Muscle of leg (tissue), 11 donors: ENCODE results near the gene SYT15B. TPM values are rescaled to one million over a fixed set of nuclear protein-coding genes. Genes with fewer than 3 reads are reported as not detected.
"Not testable (repeated sequence)": the region's sequence is repeated elsewhere in the genome, so short reads cannot be mapped to it uniquely, and the experiment has no call there.

Experiments used
- DNase-seq: peaks from one replicate; pipeline ENCODE4 v3.0.0; 2013
- H3K27ac ChIP-seq: one replicate; pipeline ENCODE4 v1.5.1; 2013; ENCODE audit warnings: mild to moderate bottlenecking, low read length, control low read depth
- H3K27me3 ChIP-seq: one replicate; pipeline ENCODE4 v1.6.1; 2013; ENCODE audit warnings: low read length; ENCODE audit not compliant: control insufficient read depth, insufficient read depth
- H3K36me3 ChIP-seq: one replicate; pipeline ENCODE4 v1.6.1; 2013; ENCODE audit warnings: low read length; ENCODE audit not compliant: control insufficient read depth, insufficient read depth
- H3K4me1 ChIP-seq: one replicate; pipeline ENCODE4 v1.6.1; 2013; ENCODE audit warnings: low read length; ENCODE audit not compliant: control insufficient read depth, insufficient read depth
- H3K4me3 ChIP-seq: one replicate; pipeline ENCODE4 v1.5.1; 2013; ENCODE audit warnings: low read length, control low read depth
- H3K9me3 ChIP-seq: replicated peaks from 2 replicates; pipeline ENCODE4 v1.6.1; 2013; ENCODE audit warnings: low read depth, low read length; ENCODE audit not compliant: control insufficient read depth
- WGBS: methylation state at CpG from one replicate; pipeline ENCODE4 v1.1.5; 2013; ENCODE audit warnings: missing lambda C conversion rate; ENCODE audit not compliant: insufficient coverage; 5-methylcytosine and 5-hydroxymethylcytosine counted together
- polyA plus RNA-seq, 8 donors: library from polyadenylated mRNA; unstranded; fragments of 120-200 nt; gene quantifications; one replicate each; pipeline versions ENCODE4 v1.2.1 to v1.2.3, GENCODE V29; 2013; ENCODE audit warnings: inconsistent platforms in 1 of 8, low replicate concordance in 1 of 8; ENCODE audit not compliant: insufficient read length in 8 of 8, insufficient read depth in 1 of 8
- total RNA-seq: library from RNA; stranded (reverse); fragments of 120-200 nt; gene quantifications from one replicate; pipeline ENCODE4 v1.2.4, GENCODE V29; 2013

Gene SYT15B
- total and polyA plus RNA-seq, 9 donors: 0.27 to 1.7 (median 0.80) TPM

- DNase-seq, H3K36me3 ChIP-seq, H3K9me3 ChIP-seq, H3K4me3 ChIP-seq, H3K27ac ChIP-seq, H3K27me3 ChIP-seq, H3K4me1 ChIP-seq: not testable (repeated sequence)
- no CpG with 5 or more reads among the region's 11 CpGs for WGBS
Observed at GRCh38 chr10:47758855-47759254, 4.5 kb downstream of the SYT15B start.

- no CpG with 5 or more reads among the region's 13 CpGs for WGBS
Observed at GRCh38 chr10:47756169-47756568, 7.2 kb downstream of the SYT15B start.

GRCh38 chr10:47753871-47754270 is 9.5 kb downstream of the SYT15B start:
- H3K9me3 ChIP-seq, H3K27me3 ChIP-seq, DNase-seq, H3K27ac ChIP-seq, H3K4me1 ChIP-seq, H3K4me3 ChIP-seq, H3K36me3 ChIP-seq: not testable (repeated sequence)
- WGBS: no CpG with 5 or more reads among the region's 24 CpGs

More at GRCh38 chr10:47756169-47756568, 7.2 kb downstream of the SYT15B start:
- H3K36me3 ChIP-seq, H3K27me3 ChIP-seq, H3K27ac ChIP-seq, H3K4me1 ChIP-seq, H3K4me3 ChIP-seq, DNase-seq, H3K9me3 ChIP-seq: not testable (repeated sequence)

GRCh38 chr10:47753176-47753575 is 10.2 kb downstream of the SYT15B start:
- not testable (repeated sequence) for H3K27ac ChIP-seq, H3K36me3 ChIP-seq, H3K9me3 ChIP-seq, H3K4me1 ChIP-seq, H3K27me3 ChIP-seq, H3K4me3 ChIP-seq, DNase-seq
- WGBS: no CpG with 5 or more reads among the region's 3 CpGs

GRCh38 chr10:47751821-47752220 is 11.6 kb downstream of the SYT15B start:
- not testable (repeated sequence) for H3K27me3 ChIP-seq, DNase-seq, H3K4me3 ChIP-seq, H3K4me1 ChIP-seq, H3K36me3 ChIP-seq, H3K27ac ChIP-seq, H3K9me3 ChIP-seq
- no CpG with 5 or more reads among the region's 3 CpGs for WGBS

GRCh38 chr10:47750360-47750759 is 13.0 kb downstream of the SYT15B start:
- not testable (repeated sequence) for H3K4me3 ChIP-seq, DNase-seq, H3K9me3 ChIP-seq, H3K36me3 ChIP-seq, H3K27ac ChIP-seq, H3K27me3 ChIP-seq, H3K4me1 ChIP-seq
- WGBS: no CpG with 5 or more reads among the region's 8 CpGs

GRCh38 chr10:47746780-47747376 is 16.5 kb downstream of the SYT15B start:
- not testable (repeated sequence) for H3K27me3 ChIP-seq, H3K27ac ChIP-seq, H3K9me3 ChIP-seq, H3K4me3 ChIP-seq, H3K36me3 ChIP-seq, H3K4me1 ChIP-seq
- no CpG with 5 or more reads among the region's 4 CpGs for WGBS
- peak; percentile 79 for DNase-seq

- not testable (repeated sequence) for H3K4me1 ChIP-seq, H3K4me3 ChIP-seq, H3K27me3 ChIP-seq, H3K9me3 ChIP-seq, H3K27ac ChIP-seq, DNase-seq, H3K36me3 ChIP-seq
- no CpG with 5 or more reads among the region's 4 CpGs for WGBS
Observed at GRCh38 chr10:47744881-47745280, 18.5 kb downstream of the SYT15B start.

- not testable (repeated sequence) for H3K36me3 ChIP-seq, H3K27ac ChIP-seq, H3K9me3 ChIP-seq, H3K27me3 ChIP-seq, H3K4me1 ChIP-seq
- peak overlapping the region; percentile 29 for H3K4me3 ChIP-seq
- peak; percentile 36 for DNase-seq
- WGBS: no CpG with 5 or more reads among the region's 48 CpGs
Observed at GRCh38 chr10:47743611-47744550, 19.5 kb downstream of the SYT15B start.

GRCh38 chr10:47740868-47741267 is 22.5 kb downstream of the SYT15B start:
- H3K36me3 ChIP-seq, H3K4me1 ChIP-seq, DNase-seq, H3K27ac ChIP-seq, H3K27me3 ChIP-seq, H3K9me3 ChIP-seq, H3K4me3 ChIP-seq: not testable (repeated sequence)
- no CpG with 5 or more reads among the region's 2 CpGs for WGBS
